GM06990 (cell line): Measurements from ENCODE around the gene AP4S1.

Source experiments
- DNase-seq: peaks from one replicate; pipeline ENCODE4 v3.0.0-alpha.2; 2011; ENCODE audit not compliant: insufficient read length; ENCODE audit errors: extremely low read depth
- H3K27me3 ChIP-seq: replicated peaks from 2 replicates; pipeline ENCODE4 v1.6.0; 2011; ENCODE audit warnings: low read length; ENCODE audit not compliant: control insufficient read depth, insufficient read depth
- H3K36me3 ChIP-seq: 2 replicates; pipeline ENCODE4 v1.5.1; 2011; ENCODE audit warnings: low read length; ENCODE audit not compliant: control insufficient read depth, insufficient read depth
- H3K4me3 ChIP-seq: replicated peaks from 2 replicates; pipeline ENCODE4 v1.5.1; 2011; ENCODE audit warnings: low read depth, mild to moderate bottlenecking, control low read depth, low read length
- TF ChIP-seq, protein P1 (sequence below): IDR thresholded peaks from 2 replicates; pipeline ENCODE4 v1.5.1; 2011; ENCODE audit warnings: low read length, control low read depth, mild to moderate bottlenecking, inconsistent platforms; ENCODE audit not compliant: insufficient read depth, poor library complexity, severe bottlenecking

Gene AP4S1

DNA sequence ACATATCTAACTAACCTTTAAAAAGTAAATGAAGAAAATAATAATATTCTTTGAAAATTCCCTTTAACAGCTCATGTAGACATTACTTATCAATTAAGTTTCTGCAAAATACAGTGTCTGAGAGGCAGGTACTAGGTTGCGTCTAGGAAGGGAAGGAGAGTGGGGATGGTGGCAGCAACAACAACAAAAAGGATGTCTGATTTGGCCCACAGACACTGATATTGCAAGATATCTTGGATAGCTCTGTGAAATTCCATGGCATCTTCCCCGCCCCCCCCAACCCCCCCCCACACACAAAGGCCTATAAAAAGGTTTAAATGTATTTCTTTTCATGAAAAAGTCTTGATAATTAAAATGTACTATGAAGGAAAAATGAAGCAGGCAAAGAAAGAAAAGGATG, 41.6 kb upstream of the AP4S1 start:
- no peak for DNase-seq
- Histone ChIP-seq H3K27me3 (no peaks in the 10 kb centered on the region), H3K36me3 (no peaks in the 10 kb centered on the region), H3K4me3 (no peak overlapping the region)
- TF ChIP-seq, protein P1, sequence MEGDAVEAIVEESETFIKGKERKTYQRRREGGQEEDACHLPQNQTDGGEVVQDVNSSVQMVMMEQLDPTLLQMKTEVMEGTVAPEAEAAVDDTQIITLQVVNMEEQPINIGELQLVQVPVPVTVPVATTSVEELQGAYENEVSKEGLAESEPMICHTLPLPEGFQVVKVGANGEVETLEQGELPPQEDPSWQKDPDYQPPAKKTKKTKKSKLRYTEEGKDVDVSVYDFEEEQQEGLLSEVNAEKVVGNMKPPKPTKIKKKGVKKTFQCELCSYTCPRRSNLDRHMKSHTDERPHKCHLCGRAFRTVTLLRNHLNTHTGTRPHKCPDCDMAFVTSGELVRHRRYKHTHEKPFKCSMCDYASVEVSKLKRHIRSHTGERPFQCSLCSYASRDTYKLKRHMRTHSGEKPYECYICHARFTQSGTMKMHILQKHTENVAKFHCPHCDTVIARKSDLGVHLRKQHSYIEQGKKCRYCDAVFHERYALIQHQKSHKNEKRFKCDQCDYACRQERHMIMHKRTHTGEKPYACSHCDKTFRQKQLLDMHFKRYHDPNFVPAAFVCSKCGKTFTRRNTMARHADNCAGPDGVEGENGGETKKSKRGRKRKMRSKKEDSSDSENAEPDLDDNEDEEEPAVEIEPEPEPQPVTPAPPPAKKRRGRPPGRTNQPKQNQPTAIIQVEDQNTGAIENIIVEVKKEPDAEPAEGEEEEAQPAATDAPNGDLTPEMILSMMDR, result no peak

DNA sequence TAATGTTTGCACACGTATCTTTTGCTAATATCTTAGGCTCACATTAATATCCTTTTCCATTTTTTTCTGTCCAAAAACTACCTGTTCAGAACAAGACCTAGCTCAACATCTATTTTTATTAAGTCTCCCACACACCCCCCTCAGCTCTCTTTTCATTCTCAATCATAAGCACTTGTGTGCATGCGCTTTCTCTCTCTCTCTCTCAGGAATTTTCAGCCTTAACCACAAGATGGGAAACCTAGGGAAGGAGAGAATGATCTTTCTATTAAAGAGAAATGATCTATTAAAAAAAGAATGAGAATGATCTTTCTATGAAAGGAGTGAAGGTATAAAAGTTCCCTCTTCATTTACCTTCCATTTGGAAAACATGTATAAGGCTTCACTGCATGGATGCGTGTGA, 39.7 kb upstream of the AP4S1 start:
- Histone ChIP-seq H3K4me3 (no peak overlapping the region), H3K36me3 (no peaks in the 10 kb centered on the region), H3K27me3 (no peaks in the 10 kb centered on the region)
- no peak for DNase-seq
- TF ChIP-seq, protein P1, result no peak

DNA sequence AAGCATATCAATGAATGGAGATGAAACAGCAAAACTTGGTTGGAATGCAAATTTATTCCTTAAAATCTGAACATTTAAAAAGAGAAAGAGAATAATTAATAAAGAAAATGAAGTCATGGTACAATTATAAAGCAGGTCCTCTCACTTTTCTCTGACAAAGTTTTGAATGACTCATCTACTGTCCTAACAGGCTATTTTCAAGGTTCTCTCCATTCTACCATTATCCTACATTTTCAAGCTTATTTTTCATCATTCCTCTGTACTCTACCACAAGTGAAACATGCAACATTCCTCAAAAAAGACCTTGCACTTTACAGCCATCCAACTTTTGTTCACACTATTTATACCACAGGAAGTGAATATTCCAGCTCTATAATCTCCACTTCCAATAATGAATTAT, 36.9 kb upstream of the AP4S1 start:
- no peak overlapping the region for H3K4me3 ChIP-seq
- no peaks in the 10 kb centered on the region for H3K36me3 ChIP-seq
- TF ChIP-seq, protein P1, result no peak
- no peaks in the 10 kb centered on the region for H3K27me3 ChIP-seq
- no peak for DNase-seq

DNA sequence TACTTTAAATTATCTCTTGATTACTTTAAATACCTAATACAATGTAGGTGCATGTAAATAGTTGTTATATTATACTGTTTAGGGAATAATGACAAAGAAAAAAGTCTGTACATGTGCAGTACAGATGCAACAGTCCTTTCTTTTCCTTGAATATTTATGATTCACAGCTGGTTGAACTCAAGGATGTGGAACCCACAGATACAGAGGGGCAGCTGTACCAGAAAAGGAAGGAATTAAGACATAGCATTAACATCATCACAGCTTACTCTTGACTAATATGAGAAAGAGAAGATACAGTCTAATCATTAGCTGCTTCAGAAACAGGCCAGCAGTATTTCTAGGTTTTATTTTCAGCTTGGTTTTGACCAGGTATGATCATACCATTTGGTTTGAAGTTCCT, 34.7 kb upstream of the AP4S1 start:
- Histone ChIP-seq H3K4me3 (no peak overlapping the region), H3K36me3 (no peaks in the 10 kb centered on the region), H3K27me3 (no peaks in the 10 kb centered on the region)
- TF ChIP-seq, protein P1, result no peak
- no peak for DNase-seq

DNA sequence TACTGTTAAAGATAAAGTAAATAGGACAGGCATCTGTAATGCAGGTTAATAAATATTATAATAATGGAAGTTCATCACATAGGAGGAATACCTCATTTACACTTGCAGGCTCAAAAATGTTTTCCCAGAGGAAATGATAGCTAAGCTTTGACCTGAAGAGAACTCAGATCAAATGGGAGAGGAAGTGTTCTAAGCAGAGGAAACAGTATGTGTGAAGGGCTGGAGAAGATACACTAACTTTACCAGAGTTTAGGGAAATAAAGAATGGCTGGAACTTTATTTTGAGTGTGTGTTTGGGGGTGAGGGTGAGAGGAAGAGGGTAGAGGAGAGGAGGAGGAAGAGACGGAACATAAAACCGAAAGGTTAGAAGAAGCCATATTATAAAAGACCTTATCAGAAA, 34.0 kb upstream of the AP4S1 start:
- Histone ChIP-seq H3K36me3 (no peaks in the 10 kb centered on the region), H3K4me3 (no peak overlapping the region), H3K27me3 (no peaks in the 10 kb centered on the region)
- DNase-seq, result no peak
- TF ChIP-seq, protein P1, result no peak

DNA sequence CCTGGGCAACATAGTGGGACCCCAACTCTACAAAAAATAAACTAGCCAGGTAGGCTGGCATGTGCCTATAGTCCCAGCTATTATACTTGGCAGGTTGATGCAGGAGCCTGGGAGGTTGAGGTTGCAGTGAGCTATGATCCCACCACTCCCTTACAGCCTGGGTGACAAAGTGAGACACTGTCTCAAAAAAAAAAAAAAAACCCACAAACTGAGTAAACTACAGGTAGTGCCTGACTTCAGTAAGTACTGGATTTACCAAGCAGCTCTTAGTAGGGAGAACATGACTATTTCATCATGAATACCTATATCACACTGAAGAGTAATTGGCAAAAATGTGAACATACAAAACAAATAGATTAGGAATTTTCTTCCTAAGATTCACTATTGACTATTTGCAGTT, 32.4 kb upstream of the AP4S1 start:
- H3K4me3 ChIP-seq, result no peak overlapping the region
- no peak for DNase-seq
- H3K27me3 ChIP-seq, result no peaks in the 10 kb centered on the region
- TF ChIP-seq, protein P1, result no peak
- no peaks in the 10 kb centered on the region for H3K36me3 ChIP-seq
